ENCODE data around the gene ALG2. TPM values are rescaled to one million over a fixed set of nuclear protein-coding genes. Genes with fewer than 3 reads are reported as not detected.
"Not testable (repeated sequence)": the region's sequence is repeated elsewhere in the genome, so short reads cannot be mapped to it uniquely, and the experiment has no call there.

ALG2 gene
- total RNA-seq, 1 donor from 2014 or later: 39.1 TPM

DNA sequence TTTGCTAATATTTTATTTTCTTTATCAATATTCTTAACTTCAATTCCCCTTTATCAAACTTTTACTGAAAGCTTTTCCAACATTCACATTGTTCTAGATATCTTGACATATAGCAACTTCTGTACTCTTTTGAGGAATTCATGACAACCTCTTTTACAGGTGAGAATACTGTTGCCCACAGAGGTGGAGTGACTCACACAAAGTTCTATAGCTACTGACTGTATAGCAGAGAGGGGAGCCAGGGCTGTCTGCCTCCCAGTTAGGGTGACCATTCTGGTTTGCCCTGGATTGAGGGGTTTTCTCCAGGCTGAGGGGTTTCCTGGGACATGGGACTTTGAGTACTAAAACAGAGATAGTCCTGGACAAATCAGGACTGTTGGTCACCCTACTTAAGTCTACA lies 16.6 kb upstream of the ALG2 start:
- no peak for DNase-seq (ENCODE audit: low read depth)
- TF ChIP-seq, protein P1, sequence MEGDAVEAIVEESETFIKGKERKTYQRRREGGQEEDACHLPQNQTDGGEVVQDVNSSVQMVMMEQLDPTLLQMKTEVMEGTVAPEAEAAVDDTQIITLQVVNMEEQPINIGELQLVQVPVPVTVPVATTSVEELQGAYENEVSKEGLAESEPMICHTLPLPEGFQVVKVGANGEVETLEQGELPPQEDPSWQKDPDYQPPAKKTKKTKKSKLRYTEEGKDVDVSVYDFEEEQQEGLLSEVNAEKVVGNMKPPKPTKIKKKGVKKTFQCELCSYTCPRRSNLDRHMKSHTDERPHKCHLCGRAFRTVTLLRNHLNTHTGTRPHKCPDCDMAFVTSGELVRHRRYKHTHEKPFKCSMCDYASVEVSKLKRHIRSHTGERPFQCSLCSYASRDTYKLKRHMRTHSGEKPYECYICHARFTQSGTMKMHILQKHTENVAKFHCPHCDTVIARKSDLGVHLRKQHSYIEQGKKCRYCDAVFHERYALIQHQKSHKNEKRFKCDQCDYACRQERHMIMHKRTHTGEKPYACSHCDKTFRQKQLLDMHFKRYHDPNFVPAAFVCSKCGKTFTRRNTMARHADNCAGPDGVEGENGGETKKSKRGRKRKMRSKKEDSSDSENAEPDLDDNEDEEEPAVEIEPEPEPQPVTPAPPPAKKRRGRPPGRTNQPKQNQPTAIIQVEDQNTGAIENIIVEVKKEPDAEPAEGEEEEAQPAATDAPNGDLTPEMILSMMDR (conservative IDR thresholded peaks at IDR 0.05; ENCODE audit: low read depth, low read length): no peak
- no peak overlapping the region for H3K4me3 ChIP-seq (ENCODE audit: low read depth, low read length)

DNA sequence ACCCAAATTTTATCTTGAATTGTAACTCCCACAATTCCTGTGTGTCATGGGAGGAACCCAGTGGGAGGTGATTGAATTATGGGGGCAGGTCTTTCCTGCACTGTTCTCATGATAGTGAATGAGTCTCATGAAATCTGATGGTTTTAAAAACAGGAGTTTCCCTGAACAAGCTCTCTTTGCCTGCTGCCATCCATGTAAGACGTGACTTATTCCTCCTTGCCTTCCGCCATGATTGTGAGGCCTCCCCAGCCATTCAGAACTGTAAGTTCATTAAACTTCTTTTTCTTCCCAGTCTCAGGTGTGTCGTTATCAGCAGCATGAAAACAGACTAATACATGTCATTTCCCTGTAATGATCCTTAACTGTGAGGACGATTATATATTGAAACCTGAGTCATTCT lies 16.1 kb upstream of the ALG2 start:
- not testable (repeated sequence) for H3K4me3 ChIP-seq (ENCODE audit: low read depth, low read length); DNase-seq (ENCODE audit: low read depth)

DNA sequence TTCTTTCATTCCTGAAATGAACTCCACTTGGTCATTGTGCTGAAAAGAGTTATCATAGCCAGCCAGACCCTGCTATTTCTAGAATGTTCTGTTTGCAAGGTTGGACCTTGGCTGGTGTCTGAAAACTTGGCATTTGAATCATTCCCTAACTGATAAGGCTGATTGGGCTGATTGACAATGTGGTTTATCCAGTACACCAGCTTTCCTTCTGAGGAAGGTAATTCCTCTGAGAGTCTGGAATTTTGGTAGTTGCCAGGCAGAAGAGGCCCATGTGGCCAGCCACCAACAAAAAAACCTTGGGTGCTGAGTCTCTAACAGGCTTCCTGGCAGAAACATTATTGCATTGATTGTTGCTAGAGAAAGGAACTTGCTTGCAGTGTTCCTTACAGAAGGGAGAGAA lies 15.6 kb upstream of the ALG2 start:
- DNase-seq (ENCODE audit: low read depth): no peak
- no peak overlapping the region for H3K4me3 ChIP-seq (ENCODE audit: low read depth, low read length)
- TF ChIP-seq, protein P1 (conservative IDR thresholded peaks at IDR 0.05; ENCODE audit: low read depth, low read length): no peak

DNA sequence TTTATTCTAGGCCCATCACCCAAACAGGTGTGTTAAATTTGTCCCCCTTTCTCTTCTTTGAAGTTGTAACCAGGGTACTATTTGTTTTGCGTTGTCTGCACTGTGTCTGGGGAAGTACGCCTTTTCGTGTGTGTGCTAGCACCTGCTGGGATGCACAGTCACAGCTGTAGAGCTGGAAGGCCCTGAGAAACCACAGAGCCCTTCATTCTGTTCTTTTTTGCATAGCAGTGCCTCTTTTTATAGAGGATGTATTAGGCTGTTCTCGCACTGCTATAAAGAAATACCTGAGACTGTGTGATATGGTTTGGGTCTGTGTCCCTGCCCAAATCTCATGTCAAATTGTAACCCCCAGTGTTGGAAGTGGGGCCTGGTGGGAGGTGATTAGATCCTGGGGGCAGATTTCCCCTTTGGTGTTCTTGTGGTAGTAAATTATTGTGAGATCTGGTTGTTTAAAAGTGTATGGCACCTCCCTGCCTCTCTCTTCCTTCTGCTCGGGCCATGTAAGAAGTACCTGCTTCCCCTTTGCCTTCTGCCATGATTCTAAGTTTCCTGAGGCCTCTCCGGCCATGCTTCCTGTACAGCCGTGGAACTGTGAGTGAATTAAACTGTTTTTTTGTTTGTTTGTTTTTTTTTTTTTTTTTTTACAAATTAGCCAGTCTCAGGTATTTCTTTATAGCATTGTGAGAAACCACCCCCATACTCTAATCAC lies 14.3 kb upstream of the ALG2 start:
- TF ChIP-seq, protein P1 (conservative IDR thresholded peaks at IDR 0.05; ENCODE audit: low read depth, low read length): no peak

DNA sequence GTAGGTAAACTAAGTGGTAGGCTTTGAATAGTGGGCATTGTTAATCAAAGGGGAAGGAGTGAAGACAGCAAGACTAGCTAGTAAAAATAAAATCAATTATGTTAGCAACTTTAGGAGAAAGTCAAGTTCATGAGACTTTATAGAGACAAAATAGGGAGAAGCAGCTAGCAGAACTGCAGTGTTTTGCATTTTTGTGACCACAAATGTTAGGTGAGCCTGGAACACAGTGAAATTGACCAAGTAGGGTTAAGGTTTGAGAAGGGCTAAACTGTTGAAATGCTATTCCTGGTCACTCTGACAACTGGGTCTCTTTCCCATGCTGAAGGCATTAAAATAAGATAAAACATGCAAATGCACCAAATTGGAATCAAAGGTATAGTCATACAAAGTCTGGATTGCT lies 13.3 kb upstream of the ALG2 start:
- no peak overlapping the region for H3K4me3 ChIP-seq (ENCODE audit: low read depth, low read length)
- DNase-seq (ENCODE audit: low read depth): no peak
- TF ChIP-seq, protein P1 (conservative IDR thresholded peaks at IDR 0.05; ENCODE audit: low read depth, low read length): no peak

More for the DNA sequence above, 14.3 kb upstream of the ALG2 start:
- no peak for DNase-seq (ENCODE audit: low read depth)
- H3K4me3 ChIP-seq (ENCODE audit: low read depth, low read length): no peak overlapping the region

DNA sequence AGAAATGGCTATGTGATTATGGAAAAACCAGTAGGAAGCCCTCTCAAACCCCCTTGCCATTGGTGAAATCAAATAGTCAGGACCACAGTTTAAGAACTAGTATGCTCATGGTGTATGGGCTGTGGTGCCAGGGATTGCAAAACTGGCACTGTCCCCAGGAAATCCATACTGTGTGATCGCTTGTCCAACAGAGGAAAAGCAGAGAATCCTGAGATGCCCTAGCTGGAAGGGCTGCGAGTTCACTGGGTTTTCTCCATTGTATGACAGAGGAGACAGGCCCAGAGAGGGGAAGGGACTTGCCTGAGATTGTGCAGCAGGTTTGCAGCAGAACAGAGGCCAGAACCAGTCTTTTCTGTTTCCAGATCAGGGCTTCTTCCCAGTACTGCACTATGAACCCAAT lies 12.9 kb upstream of the ALG2 start:
- TF ChIP-seq, protein P1 (conservative IDR thresholded peaks at IDR 0.05; ENCODE audit: low read depth, low read length): no peak

DNA sequence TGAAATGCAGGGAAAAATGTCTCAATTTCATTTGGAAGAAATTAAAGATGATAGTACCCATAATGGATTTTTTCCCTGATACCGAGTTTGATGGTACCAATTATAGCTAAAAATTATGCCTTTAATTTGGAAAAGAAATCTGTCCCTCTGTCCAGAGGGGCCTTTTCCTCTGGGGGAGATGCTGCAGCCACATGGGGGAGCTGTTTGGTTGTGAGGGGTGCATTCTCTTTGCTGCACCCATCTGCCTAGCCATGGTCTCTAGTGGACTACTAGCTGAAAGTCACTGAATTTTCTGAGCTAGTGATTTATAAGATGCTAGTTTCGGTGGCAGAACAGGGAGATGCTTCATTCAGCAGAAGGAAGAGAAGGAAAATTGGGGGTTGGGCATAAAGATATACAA lies 10.0 kb upstream of the ALG2 start:
- no peak overlapping the region for H3K4me3 ChIP-seq (ENCODE audit: low read depth, low read length)
- no peak for DNase-seq (ENCODE audit: low read depth)
- TF ChIP-seq, protein P1 (conservative IDR thresholded peaks at IDR 0.05; ENCODE audit: low read depth, low read length): peak; percentile 79

More for the DNA sequence above, 12.9 kb upstream of the ALG2 start:
- H3K4me3 ChIP-seq (ENCODE audit: low read depth, low read length): no peak overlapping the region
- DNase-seq (ENCODE audit: low read depth): no peak

Data from epithelial cell of proximal tubule (primary cell).